Lung (tissue), 12 donors: ENCODE results near the gene C20orf141. TPM values are rescaled to one million over a fixed set of nuclear protein-coding genes. Genes with fewer than 3 reads are reported as not detected.

Experiments used
- ATAC-seq: fragments of 200-7000 bp; cut with Tn5 transposase; one replicate; pipeline ENCODE4 v1.9.1; 2020; ENCODE audit warnings: moderate number of reproducible peaks; ENCODE audit not compliant: insufficient read depth, low FRiP score
- DNase-seq, 3 donors: peaks; one replicate each; pipeline ENCODE4 v3.0.0-alpha.2; 2013 to 2017
- H3K27ac ChIP-seq, 2 donors: one replicate each; pipeline ENCODE4 v1.5.1; 2013; ENCODE audit warnings: mild to moderate bottlenecking in 2 of 2, moderate library complexity in 2 of 2, control low read depth in 1 of 2, inconsistent platforms in 1 of 2, low read depth in 1 of 2, low read length in 1 of 2
- H3K27me3 ChIP-seq, 3 donors: one replicate each; pipeline ENCODE4 v1.5.1; 2013; ENCODE audit warnings: low read length in 2 of 3; ENCODE audit not compliant: control insufficient read depth in 3 of 3, insufficient read depth in 3 of 3
- H3K36me3 ChIP-seq, 4 donors: one replicate each; pipeline ENCODE4 v1.5.1; 2013; ENCODE audit warnings: low read length in 4 of 4, mild to moderate bottlenecking in 1 of 4, moderate library complexity in 1 of 4; ENCODE audit not compliant: control insufficient read depth in 4 of 4, insufficient read depth in 4 of 4
- H3K4me1 ChIP-seq, 5 donors: one replicate each; pipeline ENCODE4 v1.5.1; 2013; ENCODE audit warnings: low read length in 5 of 5, mild to moderate bottlenecking in 2 of 5, moderate library complexity in 1 of 5; ENCODE audit not compliant: control insufficient read depth in 5 of 5, insufficient read depth in 5 of 5
- H3K4me3 ChIP-seq: one replicate; pipeline ENCODE4 v1.5.1; 2013; ENCODE audit warnings: mild to moderate bottlenecking, control low read depth, moderate library complexity
- H3K9ac ChIP-seq, 2 donors: one replicate each; pipeline ENCODE4 v1.5.1; 2013; ENCODE audit warnings: low read length in 2 of 2, control low read depth in 1 of 2; ENCODE audit not compliant: insufficient read depth in 1 of 2
- H3K9me3 ChIP-seq, 4 donors: one replicate each; pipeline ENCODE4 v1.5.1; 2013; ENCODE audit warnings: low read length in 3 of 4, mild to moderate bottlenecking in 1 of 4, moderate library complexity in 1 of 4; ENCODE audit not compliant: control insufficient read depth in 4 of 4, insufficient read depth in 3 of 4
- WGBS, 2 donors: extraction: QIAGEN DNeasy Blood & Tissue Kit; methylation state at CpG; one replicate each; pipeline ENCODE4 v1.1.7; 2013; 5-methylcytosine and 5-hydroxymethylcytosine counted together
- polyA plus RNA-seq, 2 donors: library from polyadenylated mRNA; stranded (reverse); fragments of 200-250 nt; gene quantifications; one replicate each; pipeline ENCODE4 v1.2.1, GENCODE V29; 2013
- total RNA-seq, 2 donors: library from RNA; depleted of rRNA in 1 of 2; stranded (reverse); fragments of >200 nt in 1 of 2; gene quantifications; one replicate each; pipeline ENCODE4 v1.2.1, GENCODE V29; 2014 to 2021
- TF ChIP-seq, protein P1 (sequence below): IDR thresholded peaks from 2 replicates; pipeline ENCODE4 v1.5.1; 2012; ENCODE audit warnings: mild to moderate bottlenecking; ENCODE audit errors: control extremely low read depth, extremely low read depth
- donor health status: control.
- donor health status: control.
- donor health status: Bipolar disorder and iron deficiency.
- donor health status: healthy.
- donor health status: DM: yes; HTN: yes; CAD: no.

Gene C20orf141
- total and polyA plus RNA-seq, 4 donors = not detected

DNA sequence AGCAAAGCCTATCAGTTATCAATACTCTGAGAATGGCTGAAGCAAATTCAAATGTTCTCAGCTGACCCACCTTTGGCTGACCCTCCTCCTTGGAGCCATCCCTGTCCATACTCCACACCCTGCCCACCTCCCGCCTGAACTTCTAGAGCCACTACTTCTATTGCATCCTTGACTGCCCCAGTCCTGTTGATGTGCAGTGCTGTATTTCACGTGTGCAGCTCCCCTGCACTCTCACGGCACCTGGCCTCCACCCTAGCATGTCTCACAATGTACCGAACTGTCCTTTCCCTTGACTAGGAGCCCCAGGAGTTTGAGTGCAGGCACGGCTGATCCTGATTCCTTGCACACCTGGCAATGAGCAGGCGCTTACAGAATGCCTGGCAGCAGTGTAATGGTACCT is 21.3 kb upstream of the C20orf141 start:
- Histone ChIP-seq H3K27ac (no peak overlapping the region), H3K27me3 (peaks cover 0 to 6% (median 0%) of the 10 kb centered on the region in 3 donors), H3K9ac (no peak overlapping the region), H3K9me3 (peaks cover 0 to 3% (median 0%) of the 10 kb centered on the region in 4 donors), H3K4me3 (no peak overlapping the region), H3K36me3 (peaks cover 0 to 12% (median 3%) of the 10 kb centered on the region in 4 donors), H3K4me1 (no peaks in the 10 kb centered on the region)
- WGBS, 2 donors = 90 to 94% methylated on average over 6 of the region's 6 CpGs
- DNase-seq = no peak
- TF ChIP-seq, protein P1, sequence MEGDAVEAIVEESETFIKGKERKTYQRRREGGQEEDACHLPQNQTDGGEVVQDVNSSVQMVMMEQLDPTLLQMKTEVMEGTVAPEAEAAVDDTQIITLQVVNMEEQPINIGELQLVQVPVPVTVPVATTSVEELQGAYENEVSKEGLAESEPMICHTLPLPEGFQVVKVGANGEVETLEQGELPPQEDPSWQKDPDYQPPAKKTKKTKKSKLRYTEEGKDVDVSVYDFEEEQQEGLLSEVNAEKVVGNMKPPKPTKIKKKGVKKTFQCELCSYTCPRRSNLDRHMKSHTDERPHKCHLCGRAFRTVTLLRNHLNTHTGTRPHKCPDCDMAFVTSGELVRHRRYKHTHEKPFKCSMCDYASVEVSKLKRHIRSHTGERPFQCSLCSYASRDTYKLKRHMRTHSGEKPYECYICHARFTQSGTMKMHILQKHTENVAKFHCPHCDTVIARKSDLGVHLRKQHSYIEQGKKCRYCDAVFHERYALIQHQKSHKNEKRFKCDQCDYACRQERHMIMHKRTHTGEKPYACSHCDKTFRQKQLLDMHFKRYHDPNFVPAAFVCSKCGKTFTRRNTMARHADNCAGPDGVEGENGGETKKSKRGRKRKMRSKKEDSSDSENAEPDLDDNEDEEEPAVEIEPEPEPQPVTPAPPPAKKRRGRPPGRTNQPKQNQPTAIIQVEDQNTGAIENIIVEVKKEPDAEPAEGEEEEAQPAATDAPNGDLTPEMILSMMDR = no peak
- no peak for ATAC-seq

DNA sequence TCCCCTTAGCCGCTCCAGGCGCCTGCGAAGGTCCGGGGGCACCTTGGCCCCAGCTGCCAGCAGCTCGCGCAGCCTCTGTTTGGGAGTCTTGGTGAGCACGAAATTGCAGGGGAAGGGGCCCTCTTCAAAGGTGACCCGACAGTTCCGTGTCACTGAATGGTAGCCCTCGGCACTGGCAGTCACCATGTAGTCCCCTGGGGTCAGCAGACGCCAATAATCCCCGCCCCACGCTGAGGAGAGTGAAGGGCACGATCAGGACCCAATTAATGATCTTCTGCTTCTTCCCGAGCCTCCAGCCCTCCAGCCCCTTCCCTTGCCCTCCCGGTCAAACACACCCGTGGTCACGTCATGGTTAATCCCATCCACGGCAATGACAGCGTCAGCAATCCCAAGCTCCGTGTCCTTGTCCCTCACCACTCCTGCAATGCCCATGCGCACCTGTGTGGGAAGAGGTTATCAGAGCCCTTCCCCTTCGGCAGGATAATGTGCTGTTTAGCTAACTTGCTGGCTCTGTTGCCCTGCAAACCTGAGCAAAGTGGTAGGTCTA is 20.5 kb upstream of the C20orf141 start:
- Histone ChIP-seq H3K9ac (no peak overlapping the region), H3K4me3 (no peak overlapping the region), H3K9me3 (peaks cover 0 to 3% (median 0%) of the 10 kb centered on the region in 4 donors), H3K4me1 (peaks cover 0 to 5% (median 0%) of the 10 kb centered on the region in 5 donors), H3K36me3 (peaks cover 0 to 17% (median 3%) of the 10 kb centered on the region in 4 donors), H3K27me3 (peaks cover 0 to 6% (median 0%) of the 10 kb centered on the region in 3 donors), H3K27ac (no peak overlapping the region)
- TF ChIP-seq, protein P1 = no peak
- 91 to 92% methylated on average over 23 of the region's 23 CpGs for WGBS, 2 donors
- ATAC-seq = no peak
- no peak for DNase-seq

DNA sequence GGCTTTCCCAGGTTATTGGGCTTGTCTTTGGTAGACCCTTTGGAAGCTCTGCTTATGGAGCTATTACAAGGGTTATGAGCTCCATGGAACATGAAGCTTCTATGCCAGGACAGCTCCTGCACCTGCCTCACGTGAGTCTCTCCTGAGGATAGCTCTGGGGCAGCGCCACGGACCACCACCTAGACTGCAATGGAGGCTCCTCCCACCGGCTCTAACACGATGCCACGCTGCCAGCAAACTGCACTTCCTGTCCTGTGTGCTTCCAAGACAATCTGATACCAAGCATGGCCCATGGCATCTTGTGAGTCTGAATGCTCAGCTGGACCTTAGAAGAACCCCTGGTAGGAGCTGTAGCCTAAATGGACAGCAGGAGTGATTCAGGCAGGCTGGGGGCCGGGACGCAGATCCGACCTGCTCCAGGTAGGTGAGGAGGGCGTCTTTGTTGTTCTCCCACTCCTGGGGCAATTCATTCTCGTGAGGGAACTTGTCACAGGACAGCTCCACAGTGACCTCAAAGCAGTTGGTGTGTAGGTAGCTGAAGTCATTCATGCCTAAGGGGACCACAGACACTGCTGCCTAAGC is 19.8 kb upstream of the C20orf141 start:
- WGBS, 2 donors = 79 to 86% methylated on average over 11 of the region's 11 CpGs
- Histone ChIP-seq H3K4me1 (peaks cover 0 to 11% (median 2%) of the 10 kb centered on the region in 5 donors), H3K9me3 (peaks cover 0 to 3% (median 0%) of the 10 kb centered on the region in 4 donors), H3K27me3 (peaks cover 0 to 6% (median 2%) of the 10 kb centered on the region in 3 donors), H3K36me3 (peaks cover 0 to 18% (median 3%) of the 10 kb centered on the region in 4 donors), H3K4me3 (no peak overlapping the region), H3K27ac (no peak overlapping the region), H3K9ac (no peak overlapping the region)
- no peak for DNase-seq
- no peak for ATAC-seq
- TF ChIP-seq, protein P1 = no peak
